SK-N-SH (cell line): ENCODE results near the gene NUMA1. TPM values are rescaled to one million over a fixed set of nuclear protein-coding genes. Genes with fewer than 3 reads are reported as not detected.

Source experiments
- CTCF ChIA-PET: fragments of 300-600, 350-600 bp; formaldehyde crosslinking; extraction: SDS; loops from one replicate; lab custom pipeline; 2021; lab: Yijun Ruan, JAX
- POLR2A ChIA-PET: fragments of 350-600 bp; sonication (Branson Sonifier 250); formaldehyde crosslinking; extraction: SDS; loops from one replicate; lab custom pipeline; 2020; ENCODE audit warnings: antibody characterized with exemption, inconsistent platforms; lab: Yijun Ruan, JAX
- DNase-seq: peaks from one replicate; pipeline ENCODE4 v3.0.0; 2012
- H2AFZ ChIP-seq: fragments of 200-600 bp; sonication (generic); 2 replicates; pipeline ENCODE4 v1.8.1; 2016; ENCODE audit warnings: antibody characterized with exemption, mild to moderate bottlenecking, low read depth
- H3F3A ChIP-seq: fragments of 200-600 bp; sonication (generic); replicated peaks from 2 replicates; pipeline ENCODE3; 2016; ENCODE audit warnings: antibody characterized with exemption, mild to moderate bottlenecking; ENCODE audit not compliant: insufficient read depth
- H3K27ac ChIP-seq, 2 experiments: fragments of 200-500 bp in 1 of 2; fragments of 200-600 bp in 1 of 2; sonication (Bioruptor generic) in 1 of 2; sonication (generic), shearing (Covaris generic) in 1 of 2; 2 replicates each; pipeline versions ENCODE4 v1.5.1 to v1.6.1; 2014 to 2016; ENCODE audit warnings: low read depth in 2 of 2, inconsistent platforms in 1 of 2, low read length in 1 of 2, mild to moderate bottlenecking in 1 of 2, mixed read lengths in 1 of 2
- H3K27me3 ChIP-seq: fragments of 200-600 bp; sonication (generic), shearing (Covaris generic); 2 replicates; pipeline ENCODE4 v1.6.1; 2016; ENCODE audit warnings: mixed run types; ENCODE audit not compliant: insufficient read depth
- H3K36me3 ChIP-seq, 2 experiments: fragments of 200-500 bp in 1 of 2; fragments of 200-600 bp in 1 of 2; sonication (Bioruptor generic) in 1 of 2; sonication (generic) in 1 of 2; replicated peaks in 1 of 2; 2 replicates each; pipeline versions ENCODE3 to v1.5.1; 2014 to 2016; ENCODE audit warnings: low read length in 1 of 2, mild to moderate bottlenecking in 1 of 2; ENCODE audit not compliant: insufficient read depth in 2 of 2, control insufficient read depth in 1 of 2
- H3K4me1 ChIP-seq, 2 experiments: fragments of 200-500 bp in 1 of 2; fragments of 200-600 bp in 1 of 2; sonication (Bioruptor generic) in 1 of 2; sonication (generic), shearing (Covaris generic) in 1 of 2; 2 replicates each; pipeline versions ENCODE4 v1.5.1 to v1.6.1; 2014 to 2016; ENCODE audit warnings: low read depth in 1 of 2, low read length in 1 of 2, mixed run types in 1 of 2; ENCODE audit not compliant: insufficient read depth in 2 of 2, control insufficient read depth in 1 of 2
- H3K4me2 ChIP-seq: fragments of 200-600 bp; sonication (generic), shearing (Covaris generic); 2 replicates; pipeline ENCODE4 v1.6.1; 2017; ENCODE audit warnings: mixed run types
- H3K4me3 ChIP-seq, 2 experiments: fragments of 200-500 bp in 1 of 2; fragments of 200-600 bp in 1 of 2; sonication (Bioruptor generic) in 1 of 2; sonication (generic), shearing (Covaris generic) in 1 of 2; 2 replicates each; pipeline versions ENCODE4 v1.5.1 to v1.8.1; 2014 to 2016; ENCODE audit warnings: low read depth in 2 of 2, inconsistent platforms in 1 of 2, low read length in 1 of 2, mild to moderate bottlenecking in 1 of 2, mixed read lengths in 1 of 2, moderate library complexity in 1 of 2
- H3K79me2 ChIP-seq: fragments of 200-600 bp; sonication (generic); 2 replicates; pipeline ENCODE4 v1.8.1; 2017; ENCODE audit warnings: mild to moderate bottlenecking; ENCODE audit not compliant: insufficient read depth
- H3K9ac ChIP-seq: fragments of 200-600 bp; sonication (generic); 2 replicates; pipeline ENCODE4 v1.6.1; 2017; ENCODE audit warnings: mixed run types
- H3K9me2 ChIP-seq: fragments of 200-600 bp; sonication (generic); 2 replicates; pipeline ENCODE4 v1.6.1; 2017; ENCODE audit warnings: mixed run types
- H3K9me3 ChIP-seq: fragments of 200-600 bp; sonication (generic); 2 replicates; pipeline ENCODE4 v1.6.1; 2017; ENCODE audit warnings: mixed run types, mild to moderate bottlenecking, moderate library complexity
- H4K20me1 ChIP-seq: fragments of 200-600 bp; sonication (generic); 2 replicates; pipeline ENCODE4 v1.6.1; 2017; ENCODE audit warnings: mild to moderate bottlenecking, mixed run types; ENCODE audit not compliant: insufficient read depth
- CTCF ChIP-seq: fragments of 200-600 bp; sonication (generic); IDR thresholded peaks from 2 replicates; pipeline ENCODE4 v1.6.1; 2017; ENCODE audit warnings: antibody characterized with exemption, mild to moderate bottlenecking, moderate library complexity
- FOSL2 ChIP-seq: IDR thresholded peaks from 2 replicates; pipeline ENCODE4 v1.4.0; 2012; ENCODE audit warnings: low read depth, mild to moderate bottlenecking, moderate library complexity, borderline replicate concordance
- IRF3 ChIP-seq: fragments of 150-350 bp; IDR thresholded peaks from 2 replicates; pipeline ENCODE4 v1.6.1; 2016; ENCODE audit warnings: mild to moderate bottlenecking, low read depth, low read length
- MEF2A ChIP-seq: IDR thresholded peaks from 2 replicates; pipeline ENCODE4 v1.4.0; 2012; ENCODE audit warnings: low read depth, borderline replicate concordance
- PBX3 ChIP-seq: IDR thresholded peaks from 2 replicates; pipeline ENCODE4; 2012
- REST ChIP-seq: IDR thresholded peaks from 2 replicates; pipeline ENCODE4 v1.6.1; 2012; ENCODE audit warnings: mild to moderate bottlenecking, low read depth, low read length, moderate library complexity
- TEAD4 ChIP-seq: IDR thresholded peaks from 2 replicates; pipeline ENCODE4 v1.4.0; 2012; ENCODE audit warnings: mild to moderate bottlenecking, borderline replicate concordance; ENCODE audit not compliant: insufficient read depth
- USF2 ChIP-seq: fragments of 150-350 bp; IDR thresholded peaks from 2 replicates; pipeline ENCODE4 v1.6.1; 2017; ENCODE audit warnings: antibody characterized with exemption, low read length, low read depth, borderline replicate concordance
- YY1 ChIP-seq: IDR thresholded peaks from 2 replicates; pipeline ENCODE4 v1.4.0; 2012; ENCODE audit warnings: low read depth, mild to moderate bottlenecking
- ZBTB33 ChIP-seq: IDR thresholded peaks from 2 replicates; pipeline ENCODE4 v1.4.0; 2012; ENCODE audit warnings: low read depth, borderline replicate concordance
- WGBS: methylation state at CpG from one replicate; pipeline ENCODE4 v1.1.6; 2017; ENCODE audit warnings: low lambda C conversion rate; 5-methylcytosine and 5-hydroxymethylcytosine counted together
- polyA plus RNA-seq, 3 experiments: library from polyadenylated mRNA; depleted of rRNA; stranded (reverse); fragments of >200 nt; gene quantifications; 2 replicates each; pipeline ENCODE4 v1.2.3, GENCODE V29; 2012

NUMA1 gene
- polyA plus RNA-seq, 1 of the 3 experiments (the other 2 are of a cell fraction): 111 TPM

GRCh38 chr11:72098741-72099140 is 18.4 kb upstream of the NUMA1 start:
- POLR2A ChIA-PET: interaction anchor here (1.2 kb wide), 1 partner anchor 14 kb away, joined by 3 read pairs; the partner anchor contains the start of gene ANAPC15
- CTCF ChIA-PET: interaction anchor here (0.8 to 16.4 kb wide), 7 partner anchors 8 to 332 kb away, joined by 3 to 416 read pairs (median 3); no protein-coding TSS in a partner anchor

More at GRCh38 chr11:72098741-72099140, 18.4 kb upstream of the NUMA1 start:
- no peak for DNase-seq
- H3K27ac ChIP-seq: no peak overlapping the region
- peaks cover 4% of the 10 kb centered on the region for H3F3A ChIP-seq
- peaks cover 3 to 23% of the 10 kb centered on the region in 2 experiments; a peak in 2 of 4 replicates for H3K4me1 ChIP-seq
- H3K36me3 ChIP-seq: peaks cover 14 to 57% of the 10 kb centered on the region in 2 experiments
- TF ChIP-seq YY1: no peak
- TF ChIP-seq TEAD4: no peak
- no peak for TF ChIP-seq MEF2A
- no peak for TF ChIP-seq REST
- TF ChIP-seq ZBTB33: no peak
- TF ChIP-seq USF2: no peak
- TF ChIP-seq IRF3: no peak
- TF ChIP-seq FOSL2: no peak
- no peak for TF ChIP-seq CTCF
- no peak for TF ChIP-seq PBX3
- no peak overlapping the region for H3K4me3 ChIP-seq
- no peaks in the 10 kb centered on the region for H3K27me3 ChIP-seq
- H4K20me1 ChIP-seq: no peaks in the 10 kb centered on the region
- peaks cover 42% of the 10 kb centered on the region for H3K79me2 ChIP-seq
- no peak overlapping the region for H2AFZ ChIP-seq
- no peaks in the 10 kb centered on the region for H3K9me3 ChIP-seq
- WGBS: 100% methylated on average over 3 of the region's 3 CpGs
- no peak overlapping the region for H3K9ac ChIP-seq
- no peaks in the 10 kb centered on the region for H3K9me2 ChIP-seq
- no peak overlapping the region for H3K4me2 ChIP-seq
